Measurements from ENCODE around the gene CCDC13.
"Not testable (repeated sequence)": the region's sequence is repeated elsewhere in the genome, so short reads cannot be mapped to it uniquely, and the experiment has no call there.

The CCDC13 gene

GRCh38 chr3:42772670-42773408 lies at the start of gene CCDC13:
Gene CCDC13 (minus strand): TSS chr3:42773253. CDS start chr3:42758345, 14,908 bp downstream.
- peak; percentile 89 for DNase-seq (ENCODE audit: low spot score)

- DNase-seq (ENCODE audit: low spot score), result no peak
Measured at GRCh38 chr3:42822828-42823227, 49.8 kb upstream of the CCDC13 start.

GRCh38 chr3:42820746-42821051 lies 47.6 kb upstream of the CCDC13 start:
- DNase-seq (ENCODE audit: low spot score), result no peak

GRCh38 chr3:42819351-42819965 lies 46.4 kb upstream of the CCDC13 start:
- no peak for DNase-seq (ENCODE audit: low spot score)

GRCh38 chr3:42815826-42816225 lies 42.8 kb upstream of the CCDC13 start:
- no peak for DNase-seq (ENCODE audit: low spot score)

GRCh38 chr3:42814914-42815507 lies 42.0 kb upstream of the CCDC13 start:
- DNase-seq (ENCODE audit: low spot score), result no peak

- DNase-seq (ENCODE audit: low spot score), result no peak
Measured at GRCh38 chr3:42814246-42814645, 41.2 kb upstream of the CCDC13 start.

GRCh38 chr3:42811118-42811883 lies 38.2 kb upstream of the CCDC13 start:
- DNase-seq (ENCODE audit: low spot score), result not testable (repeated sequence)

- DNase-seq (ENCODE audit: low spot score), result not testable (repeated sequence)
Measured at GRCh38 chr3:42810706-42811105, 37.7 kb upstream of the CCDC13 start.

GRCh38 chr3:42809202-42809601 lies 36.1 kb upstream of the CCDC13 start, which contains the start of gene ACKR2:
Gene ACKR2 (plus strand): TSS chr3:42809445. CDS start chr3:42864503, 55,058 bp downstream.
- DNase-seq (ENCODE audit: low spot score), result no peak

- no peak for DNase-seq (ENCODE audit: low spot score)
Measured at GRCh38 chr3:42807929-42808328, 34.9 kb upstream of the CCDC13 start.

- peak; percentile 31 for DNase-seq (ENCODE audit: low spot score)
Measured at GRCh38 chr3:42805141-42805821, 32.2 kb upstream of the CCDC13 start.

GRCh38 chr3:42804831-42805132 lies 31.7 kb upstream of the CCDC13 start:
- DNase-seq (ENCODE audit: low spot score), result no peak

- DNase-seq (ENCODE audit: low spot score), result peak; percentile 98
Measured at GRCh38 chr3:42804106-42804830, 31.2 kb upstream of the CCDC13 start, which contains the start of gene HIGD1A. Gene HIGD1A (minus strand): TSS chr3:42804490. CDS start chr3:42794253, 10,237 bp downstream.

- peak; percentile 39 for DNase-seq (ENCODE audit: low spot score)
Measured at GRCh38 chr3:42803414-42804105, 30.5 kb upstream of the CCDC13 start.

- no peak for DNase-seq (ENCODE audit: low spot score)
Measured at GRCh38 chr3:42802876-42803413, 29.9 kb upstream of the CCDC13 start.

GRCh38 chr3:42801784-42802183 lies 28.7 kb upstream of the CCDC13 start:
- DNase-seq (ENCODE audit: low spot score), result no peak

- no peak for DNase-seq (ENCODE audit: low spot score)
Measured at GRCh38 chr3:42801048-42801620, 28.1 kb upstream of the CCDC13 start.

- no peak for DNase-seq (ENCODE audit: low spot score)
Measured at GRCh38 chr3:42800251-42800650, 27.2 kb upstream of the CCDC13 start.

GRCh38 chr3:42799376-42799775 lies 26.3 kb upstream of the CCDC13 start:
- DNase-seq (ENCODE audit: low spot score), result no peak

Data from globus pallidus (tissue), 1 donor.